Uterus (tissue), 4 donors: Measurements from ENCODE around the gene DPF3. TPM values are rescaled to one million over a fixed set of nuclear protein-coding genes. Genes with fewer than 3 reads are reported as not detected.

Source experiments
- DNase-seq, 2 donors: peaks; one replicate each; pipeline ENCODE4 v3.0.0-alpha.2; 2019 to 2020
- H3K27ac ChIP-seq, 2 donors: fragments of 200-600 bp; sonication (generic); 1 replicate in 1 of 2; 2 replicates in 1 of 2; pipeline ENCODE4 v1.5.1; 2016 to 2018
- H3K27me3 ChIP-seq, 2 donors: fragments of 200-600 bp; sonication (generic); one replicate each; pipeline ENCODE4 v1.5.1; 2018 to 2019; ENCODE audit warnings: control low read depth in 1 of 2
- H3K36me3 ChIP-seq, 2 donors: fragments of 200-600 bp; sonication (generic); one replicate each; pipeline ENCODE4 v1.5.1; 2019; ENCODE audit warnings: control low read depth in 1 of 2
- H3K4me1 ChIP-seq, 2 donors: fragments of 200-600 bp; sonication (generic); one replicate each; pipeline ENCODE4 v1.5.1; 2018 to 2019; ENCODE audit warnings: control low read depth in 1 of 2
- H3K4me3 ChIP-seq, 2 donors: fragments of 200-600 bp; sonication (generic); 1 replicate in 1 of 2; 2 replicates in 1 of 2; pipeline ENCODE4 v1.5.1; 2018 to 2019; ENCODE audit warnings: mild to moderate bottlenecking in 1 of 2
- H3K9me3 ChIP-seq, 2 donors: fragments of 200-600 bp; sonication (generic); one replicate each; pipeline ENCODE4 v1.5.1; 2019; ENCODE audit warnings: control low read depth in 1 of 2
- POLR2A ChIP-seq, 2 donors: fragments of 450-650 bp; IDR thresholded peaks; one replicate each; pipeline ENCODE4 v1.6.1; 2016; ENCODE audit warnings: antibody characterized with exemption in 2 of 2, mild to moderate bottlenecking in 1 of 2, moderate library complexity in 1 of 2
- intact Hi-C: fragments of 100-400 bp; cut with DNase I; formaldehyde crosslinking; loops from one replicate; pipeline ENCODE4 v1.15.1; 2023; ENCODE audit warnings: low total_unique reads
- total RNA-seq, 4 donors: library from RNA; depleted of rRNA in 3 of 4; stranded (reverse); fragments of >200 nt in 3 of 4; gene quantifications; one replicate each; pipeline versions ENCODE4 v1.1.0 to v1.2.4, GENCODE V29; 2014 to 2023
- TF ChIP-seq, protein P1 (sequence below), 4 experiments: fragments of 200-600 bp in 2 of 4; fragments of 450-650 bp in 2 of 4; sonication (generic) in 2 of 4; IDR thresholded peaks; one replicate each; pipeline ENCODE4 v1.5.1; 2016 to 2019; ENCODE audit warnings: antibody characterized with exemption in 4 of 4, mild to moderate bottlenecking in 2 of 4, moderate library complexity in 1 of 4
- donor health status: DM: yes; HTN: yes; CAD: no.

DPF3 gene
- total RNA-seq, 4 donors from 2014 or later, result 1.6 to 2.8 TPM; not detected in 2

DNA sequence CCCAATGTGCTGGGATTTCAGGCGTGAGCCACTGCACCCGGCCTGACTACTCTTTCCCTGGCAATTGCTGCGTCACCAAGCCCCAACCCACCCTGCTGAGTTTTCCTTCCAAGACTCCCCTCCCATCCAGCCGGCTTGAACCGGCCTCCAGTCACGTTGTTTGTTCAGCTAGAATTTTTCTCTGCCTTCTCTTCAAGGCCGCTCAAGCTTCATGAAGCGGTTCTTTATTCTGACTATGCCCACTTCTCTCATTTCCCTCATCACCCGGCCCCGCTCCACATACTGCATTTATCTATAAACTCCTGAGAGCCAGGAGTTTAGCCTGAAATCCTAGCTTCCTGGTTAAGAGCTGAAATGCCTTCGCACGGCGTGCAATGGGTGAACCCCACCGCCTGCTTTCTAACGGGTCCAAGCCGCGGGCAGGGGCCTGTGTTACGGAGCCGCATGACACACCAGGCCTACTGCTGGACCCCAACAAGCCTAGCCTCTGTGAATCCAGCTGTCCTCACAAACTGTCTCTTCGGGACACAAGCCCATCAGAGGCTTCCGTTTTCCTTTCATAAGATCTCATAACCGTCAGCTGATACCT, 31.4 kb upstream of the DPF3 start:
- H3K27me3 ChIP-seq, result no peaks in the 10 kb centered on the region
- intact Hi-C loops, result no loop called here
- no peak overlapping the region for H3K4me3 ChIP-seq
- TF ChIP-seq, protein P1, sequence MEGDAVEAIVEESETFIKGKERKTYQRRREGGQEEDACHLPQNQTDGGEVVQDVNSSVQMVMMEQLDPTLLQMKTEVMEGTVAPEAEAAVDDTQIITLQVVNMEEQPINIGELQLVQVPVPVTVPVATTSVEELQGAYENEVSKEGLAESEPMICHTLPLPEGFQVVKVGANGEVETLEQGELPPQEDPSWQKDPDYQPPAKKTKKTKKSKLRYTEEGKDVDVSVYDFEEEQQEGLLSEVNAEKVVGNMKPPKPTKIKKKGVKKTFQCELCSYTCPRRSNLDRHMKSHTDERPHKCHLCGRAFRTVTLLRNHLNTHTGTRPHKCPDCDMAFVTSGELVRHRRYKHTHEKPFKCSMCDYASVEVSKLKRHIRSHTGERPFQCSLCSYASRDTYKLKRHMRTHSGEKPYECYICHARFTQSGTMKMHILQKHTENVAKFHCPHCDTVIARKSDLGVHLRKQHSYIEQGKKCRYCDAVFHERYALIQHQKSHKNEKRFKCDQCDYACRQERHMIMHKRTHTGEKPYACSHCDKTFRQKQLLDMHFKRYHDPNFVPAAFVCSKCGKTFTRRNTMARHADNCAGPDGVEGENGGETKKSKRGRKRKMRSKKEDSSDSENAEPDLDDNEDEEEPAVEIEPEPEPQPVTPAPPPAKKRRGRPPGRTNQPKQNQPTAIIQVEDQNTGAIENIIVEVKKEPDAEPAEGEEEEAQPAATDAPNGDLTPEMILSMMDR (IDR thresholded peaks at IDR 0.05), result no peak
- DNase-seq, result no peak
- H3K27ac ChIP-seq, result no peak overlapping the region
- H3K36me3 ChIP-seq, result no peaks in the 10 kb centered on the region
- H3K4me1 ChIP-seq, result no peaks in the 10 kb centered on the region
- H3K9me3 ChIP-seq, result no peaks in the 10 kb centered on the region

DNA sequence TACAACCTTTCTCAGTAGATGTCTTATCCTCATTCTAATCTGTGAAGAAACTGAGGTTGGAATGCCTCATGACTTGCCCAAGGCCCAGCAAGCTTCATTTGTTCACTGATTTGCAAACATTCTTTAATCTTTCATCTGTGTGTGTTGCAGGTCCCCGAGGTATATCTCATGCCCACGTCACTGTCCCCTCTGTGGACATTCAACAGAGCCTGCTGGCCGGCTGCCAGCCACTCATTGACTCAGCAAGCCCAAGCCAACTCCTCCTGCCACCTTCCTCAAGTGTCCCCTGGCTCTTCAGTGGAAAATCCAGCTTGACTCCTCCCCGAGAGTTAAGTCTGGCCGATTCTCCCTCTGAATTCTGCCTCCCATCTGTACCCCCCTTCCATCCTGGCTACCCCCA, 30.4 kb upstream of the DPF3 start:
- Histone ChIP-seq H3K4me3 (no peak overlapping the region), H3K36me3 (no peaks in the 10 kb centered on the region), H3K9me3 (no peaks in the 10 kb centered on the region), H3K4me1 (no peaks in the 10 kb centered on the region), H3K27ac (no peak overlapping the region), H3K27me3 (no peaks in the 10 kb centered on the region)
- no peak for DNase-seq
- no peak for TF ChIP-seq POLR2A (IDR thresholded peaks at IDR 0.05)
- TF ChIP-seq, protein P1 (IDR thresholded peaks at IDR 0.05), result no peak
- intact Hi-C loops, result no loop called here

DNA sequence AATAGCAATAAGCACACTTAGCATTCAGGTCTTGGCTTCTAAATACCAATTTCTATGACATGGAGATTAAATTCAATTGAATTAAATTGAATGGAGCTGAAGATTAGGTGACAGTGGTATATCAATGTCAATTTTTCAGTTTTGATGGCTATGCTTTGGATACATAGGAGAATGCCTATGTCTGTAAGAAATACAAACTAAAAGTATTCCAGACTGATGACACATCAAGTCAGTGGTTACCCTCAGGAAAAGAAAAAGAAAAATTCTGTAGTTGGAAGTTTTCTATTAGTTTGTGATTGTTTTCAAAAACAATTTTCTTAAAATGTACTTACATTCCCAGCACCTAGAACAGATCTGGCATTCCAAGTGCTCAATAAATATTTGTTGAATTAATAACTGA, 27.5 kb upstream of the DPF3 start:
- H3K4me3 ChIP-seq, result no peak overlapping the region

DNA sequence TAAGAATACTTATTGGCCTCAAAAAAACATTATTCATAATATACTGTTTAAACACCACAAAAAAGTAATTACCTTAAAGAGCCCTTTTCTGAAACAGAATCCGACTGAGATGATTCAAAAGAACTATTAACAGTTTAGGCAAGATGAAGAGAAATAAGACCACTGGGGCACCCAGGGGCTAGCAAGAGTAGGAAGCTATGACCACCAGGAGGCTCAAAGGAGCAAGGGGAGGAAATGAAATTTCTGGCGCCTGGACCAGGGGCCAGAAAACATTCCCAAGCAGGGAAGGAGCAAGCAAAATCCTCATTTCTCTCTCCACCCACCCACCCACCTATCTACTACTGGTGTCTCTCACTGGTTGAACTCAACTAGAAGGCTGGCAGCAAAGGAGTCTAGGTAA, 26.1 kb upstream of the DPF3 start:
- no peaks in the 10 kb centered on the region for H3K4me1 ChIP-seq
- no peak overlapping the region for H3K4me3 ChIP-seq
- intact Hi-C loops, result no loop called here
- no peaks in the 10 kb centered on the region for H3K9me3 ChIP-seq
- H3K36me3 ChIP-seq, result no peaks in the 10 kb centered on the region
- no peak overlapping the region for H3K27ac ChIP-seq
- DNase-seq, result no peak
- H3K27me3 ChIP-seq, result no peaks in the 10 kb centered on the region
- no peak for TF ChIP-seq POLR2A (IDR thresholded peaks at IDR 0.05)
- TF ChIP-seq, protein P1 (IDR thresholded peaks at IDR 0.05), result no peak

More for the DNA sequence above, 27.5 kb upstream of the DPF3 start:
- no peaks in the 10 kb centered on the region for H3K36me3 ChIP-seq
- no peaks in the 10 kb centered on the region for H3K4me1 ChIP-seq
- TF ChIP-seq POLR2A (IDR thresholded peaks at IDR 0.05), result no peak
- TF ChIP-seq, protein P1 (IDR thresholded peaks at IDR 0.05), result no peak
- DNase-seq, result no peak
- H3K27ac ChIP-seq, result no peak overlapping the region
- H3K9me3 ChIP-seq, result no peaks in the 10 kb centered on the region
- intact Hi-C loops, result no loop called here
- no peaks in the 10 kb centered on the region for H3K27me3 ChIP-seq

DNA sequence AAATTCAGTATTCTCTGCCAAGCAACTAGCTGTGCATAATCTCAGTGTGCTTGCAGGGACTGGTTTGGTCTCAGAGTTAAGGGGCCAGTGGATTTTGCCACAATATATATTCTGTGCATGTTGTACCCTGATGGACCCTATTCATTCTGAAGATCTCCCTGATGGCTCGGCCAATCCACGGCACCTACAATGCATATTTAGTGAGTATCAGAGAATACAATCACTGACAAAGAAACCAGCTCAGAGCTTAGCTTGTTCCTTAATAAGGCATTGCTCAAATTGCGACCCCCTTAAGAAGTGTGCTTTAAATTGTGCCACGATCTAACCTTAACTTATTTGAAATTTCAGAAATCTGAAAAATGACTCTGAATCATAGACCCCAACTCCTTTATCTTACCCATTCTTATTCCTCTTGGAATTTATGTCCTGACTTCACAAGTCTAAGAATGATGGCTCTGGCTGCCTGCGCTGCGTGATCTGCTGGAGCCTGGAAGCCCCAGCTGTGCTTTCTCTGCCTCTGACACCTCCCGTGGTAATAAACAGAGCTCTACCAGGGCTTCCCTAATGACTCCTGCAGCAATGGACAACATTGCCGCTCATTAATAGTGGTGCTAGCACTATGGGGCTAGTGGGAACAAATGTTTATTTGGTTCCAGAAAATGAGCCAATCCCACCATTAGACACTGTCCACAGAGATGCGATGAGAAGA, 23.3 kb upstream of the DPF3 start:
- no peak overlapping the region for H3K4me3 ChIP-seq
- no peaks in the 10 kb centered on the region for H3K4me1 ChIP-seq
- intact Hi-C loops, result no loop called here
- DNase-seq, result no peak
- no peaks in the 10 kb centered on the region for H3K27me3 ChIP-seq
- H3K36me3 ChIP-seq, result no peaks in the 10 kb centered on the region
- no peaks in the 10 kb centered on the region for H3K9me3 ChIP-seq
- no peak for TF ChIP-seq POLR2A (IDR thresholded peaks at IDR 0.05)
- TF ChIP-seq, protein P1 (IDR thresholded peaks at IDR 0.05), result no peak
- H3K27ac ChIP-seq, result no peak overlapping the region
